ENCODE data around the gene PPP6R3.
"Not testable (repeated sequence)": the region's sequence is repeated elsewhere in the genome, so short reads cannot be mapped to it uniquely, and the experiment has no call there.

The PPP6R3 gene

GRCh38 chr11:68531129-68531693 lies 70.7 kb downstream of the PPP6R3 start:
- DNase-seq (ENCODE audit: low read depth in 1 of 2, low spot score in 1 of 2), result no peak
- in situ Hi-C loops (cut with HindIII; ENCODE audit: low pct_unique_long_range_greater_than_20kb, low sequenced_read_pairs), result no loop called here
- no peak for TF ChIP-seq JUND (IDR thresholded peaks at IDR 0.05; ENCODE audit: low read depth)

- in situ Hi-C loops (cut with HindIII; ENCODE audit: low pct_unique_long_range_greater_than_20kb, low sequenced_read_pairs), result no loop called here
- DNase-seq (ENCODE audit: low read depth in 1 of 2, low spot score in 1 of 2), result peak in 1 of 2 experiments; percentile 57
- no peak for TF ChIP-seq JUND (IDR thresholded peaks at IDR 0.05; ENCODE audit: low read depth)
Observed at GRCh38 chr11:68532727-68533369, 72.3 kb downstream of the PPP6R3 start.

- no peak for TF ChIP-seq JUND (IDR thresholded peaks at IDR 0.05; ENCODE audit: low read depth)
- no peak for DNase-seq (ENCODE audit: low read depth in 1 of 2, low spot score in 1 of 2)
- in situ Hi-C loops (cut with HindIII; ENCODE audit: low pct_unique_long_range_greater_than_20kb, low sequenced_read_pairs), result no loop called here
Observed at GRCh38 chr11:68533945-68534344, 73.4 kb downstream of the PPP6R3 start.

DNA sequence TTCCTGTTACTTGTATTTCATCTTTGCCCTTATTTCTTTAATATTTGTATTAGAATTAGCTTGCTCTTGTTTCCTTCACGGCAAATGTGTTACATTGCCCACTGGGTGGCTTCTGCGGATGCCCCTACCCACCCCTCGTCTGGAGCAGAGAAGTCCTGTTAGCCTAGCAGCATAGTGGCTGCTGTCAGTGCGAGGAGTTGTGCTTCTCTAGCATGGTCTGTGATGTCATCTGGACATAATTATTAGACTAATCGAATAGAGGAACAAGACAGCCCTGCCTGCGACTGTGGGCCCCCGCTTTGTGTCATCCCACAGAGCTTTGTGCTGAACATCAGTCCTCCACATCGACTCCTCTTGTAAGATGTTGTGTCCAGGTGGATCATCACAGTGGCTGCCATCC lies 74.5 kb downstream of the PPP6R3 start:
- no peak for TF ChIP-seq JUND (IDR thresholded peaks at IDR 0.05; ENCODE audit: low read depth)
- in situ Hi-C loops (cut with HindIII; ENCODE audit: low pct_unique_long_range_greater_than_20kb, low sequenced_read_pairs), result no loop called here
- DNase-seq (ENCODE audit: low read depth in 1 of 2, low spot score in 1 of 2), result no peak

GRCh38 chr11:68536706-68537105 lies 76.2 kb downstream of the PPP6R3 start:
- in situ Hi-C loops (cut with HindIII; ENCODE audit: low pct_unique_long_range_greater_than_20kb, low sequenced_read_pairs), result no loop called here
- DNase-seq (ENCODE audit: low read depth in 1 of 2, low spot score in 1 of 2), result no peak
- TF ChIP-seq JUND (IDR thresholded peaks at IDR 0.05; ENCODE audit: low read depth), result no peak

GRCh38 chr11:68538025-68538424 lies 77.5 kb downstream of the PPP6R3 start:
- in situ Hi-C loops (cut with HindIII; ENCODE audit: low pct_unique_long_range_greater_than_20kb, low sequenced_read_pairs), result no loop called here

GRCh38 chr11:68539395-68539794 lies 78.8 kb downstream of the PPP6R3 start:
- in situ Hi-C loops (cut with HindIII; ENCODE audit: low pct_unique_long_range_greater_than_20kb, low sequenced_read_pairs), result no loop called here
- TF ChIP-seq JUND (IDR thresholded peaks at IDR 0.05; ENCODE audit: low read depth), result no peak
- no peak for DNase-seq (ENCODE audit: low read depth in 1 of 2, low spot score in 1 of 2)

More at GRCh38 chr11:68538025-68538424, 77.5 kb downstream of the PPP6R3 start:
- no peak for TF ChIP-seq JUND (IDR thresholded peaks at IDR 0.05; ENCODE audit: low read depth)
- no peak for DNase-seq (ENCODE audit: low read depth in 1 of 2, low spot score in 1 of 2)

GRCh38 chr11:68540504-68540903 lies 80.0 kb downstream of the PPP6R3 start:
- in situ Hi-C loops (cut with HindIII; ENCODE audit: low pct_unique_long_range_greater_than_20kb, low sequenced_read_pairs); DNase-seq (ENCODE audit: low read depth in 1 of 2, low spot score in 1 of 2): not testable (repeated sequence)

- DNase-seq (ENCODE audit: low read depth in 1 of 2, low spot score in 1 of 2), result no peak
- TF ChIP-seq JUND (IDR thresholded peaks at IDR 0.05; ENCODE audit: low read depth), result no peak
- in situ Hi-C loops (cut with HindIII; ENCODE audit: low pct_unique_long_range_greater_than_20kb, low sequenced_read_pairs), result no loop called here
Observed at GRCh38 chr11:68541116-68541515, 80.6 kb downstream of the PPP6R3 start.

DNA sequence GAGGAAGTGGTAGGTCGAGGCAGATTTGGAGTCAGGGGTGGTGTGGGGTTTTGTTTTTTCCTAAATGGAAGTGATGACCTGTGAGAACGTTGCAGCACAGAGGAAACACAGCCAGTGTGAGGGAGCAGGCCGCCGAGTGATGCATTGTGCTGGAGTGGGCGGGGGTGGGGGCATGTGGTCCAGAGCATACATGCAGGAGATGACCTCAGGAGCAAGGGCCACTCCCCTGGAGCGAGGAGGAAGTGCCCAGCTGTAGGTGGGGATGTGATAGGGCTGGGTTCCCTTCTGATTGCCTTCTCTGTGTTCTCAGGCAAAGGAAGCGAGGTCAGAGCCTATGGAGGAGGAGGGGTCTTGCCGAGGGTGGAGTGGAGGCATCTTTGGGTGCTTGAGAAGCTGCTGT lies 81.4 kb downstream of the PPP6R3 start:
- no peak for TF ChIP-seq JUND (IDR thresholded peaks at IDR 0.05; ENCODE audit: low read depth)
- in situ Hi-C loops (cut with HindIII; ENCODE audit: low pct_unique_long_range_greater_than_20kb, low sequenced_read_pairs), result no loop called here
- DNase-seq (ENCODE audit: low read depth in 1 of 2, low spot score in 1 of 2), result no peak

GRCh38 chr11:68542617-68543016 lies 82.1 kb downstream of the PPP6R3 start:
- no peak for TF ChIP-seq JUND (IDR thresholded peaks at IDR 0.05; ENCODE audit: low read depth)
- in situ Hi-C loops (cut with HindIII; ENCODE audit: low pct_unique_long_range_greater_than_20kb, low sequenced_read_pairs), result no loop called here
- no peak for DNase-seq (ENCODE audit: low read depth in 1 of 2, low spot score in 1 of 2)

- no peak for TF ChIP-seq JUND (IDR thresholded peaks at IDR 0.05; ENCODE audit: low read depth)
- DNase-seq (ENCODE audit: low read depth in 1 of 2, low spot score in 1 of 2), result no peak
- in situ Hi-C loops (cut with HindIII; ENCODE audit: low pct_unique_long_range_greater_than_20kb, low sequenced_read_pairs), result no loop called here
Observed at GRCh38 chr11:68543594-68543993, 83.0 kb downstream of the PPP6R3 start.

DNA sequence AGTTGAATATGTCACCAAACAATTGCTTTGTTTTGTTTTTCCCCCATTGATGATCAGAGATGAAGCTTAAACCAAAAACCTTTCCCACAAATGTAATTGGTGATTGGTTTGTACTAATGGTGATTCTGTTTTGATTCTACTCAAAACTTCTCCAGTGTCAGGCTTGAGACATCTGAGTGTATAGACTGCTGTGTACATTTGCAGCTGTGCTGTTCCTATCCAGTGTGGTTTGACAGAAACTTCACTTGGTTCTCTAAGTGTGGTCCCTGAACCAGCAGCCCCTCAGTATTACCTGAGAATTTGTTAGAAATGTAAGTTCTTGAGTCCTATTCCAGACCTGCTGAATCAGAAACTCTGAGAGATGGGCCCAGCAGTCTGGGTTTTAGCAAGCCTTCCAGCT lies 84.8 kb downstream of the PPP6R3 start:
- TF ChIP-seq JUND (IDR thresholded peaks at IDR 0.05; ENCODE audit: low read depth), result no peak
- in situ Hi-C loops (cut with HindIII; ENCODE audit: low pct_unique_long_range_greater_than_20kb, low sequenced_read_pairs), result no loop called here
- no peak for DNase-seq (ENCODE audit: low read depth in 1 of 2, low spot score in 1 of 2)

DNA sequence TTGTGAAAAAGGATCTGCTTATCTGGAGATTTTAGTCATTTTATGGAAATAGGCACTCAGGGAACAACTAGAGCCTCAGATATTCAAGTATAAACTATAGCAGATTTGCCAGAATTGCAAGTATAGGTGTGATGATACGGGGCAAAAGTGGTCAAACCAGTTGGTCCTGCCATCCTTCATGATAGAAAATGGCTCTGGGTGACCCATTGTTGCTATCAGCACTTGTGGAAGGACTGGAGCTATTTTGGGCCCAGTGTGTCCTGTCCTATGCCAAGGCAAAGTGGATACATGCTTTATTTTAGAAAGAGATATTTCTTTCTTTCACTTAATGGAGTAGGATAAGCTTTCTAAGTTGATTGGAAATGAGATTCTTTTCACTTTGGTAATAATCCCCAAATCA lies 85.2 kb downstream of the PPP6R3 start:
- no peak for TF ChIP-seq JUND (IDR thresholded peaks at IDR 0.05; ENCODE audit: low read depth)
- in situ Hi-C loops (cut with HindIII; ENCODE audit: low pct_unique_long_range_greater_than_20kb, low sequenced_read_pairs), result no loop called here
- DNase-seq (ENCODE audit: low read depth in 1 of 2, low spot score in 1 of 2), result no peak

All from T47D (cell line).